Effector memory CD4-positive, alpha-beta T cell (primary cell): Measurements from ENCODE around the gene P4HA1.
"Not testable (repeated sequence)": the region's sequence is repeated elsewhere in the genome, so short reads cannot be mapped to it uniquely, and the experiment has no call there.

Experiments
- DNase-seq, 3 donors: peaks; one replicate each; pipeline ENCODE4 v3.0.0-alpha.2; 2020
- H3K27ac ChIP-seq: 2 replicates; pipeline ENCODE4 v1.7.0; 2013; ENCODE audit warnings: mild to moderate bottlenecking, low read length, moderate library complexity; ENCODE audit not compliant: insufficient read depth, poor library complexity, severe bottlenecking
- H3K27me3 ChIP-seq: replicated peaks from 2 replicates; pipeline ENCODE4 v1.7.0; 2013; ENCODE audit warnings: mild to moderate bottlenecking, low read length; ENCODE audit not compliant: insufficient read depth, control insufficient read depth, poor library complexity, severe bottlenecking
- H3K36me3 ChIP-seq: 2 replicates; pipeline ENCODE4 v1.7.0; 2013; ENCODE audit warnings: mild to moderate bottlenecking, low read length, moderate library complexity; ENCODE audit not compliant: control insufficient read depth, insufficient read depth
- H3K4me1 ChIP-seq: 2 replicates; pipeline ENCODE4 v1.7.0; 2013; ENCODE audit warnings: low read length, mild to moderate bottlenecking; ENCODE audit not compliant: control insufficient read depth, insufficient read depth, poor library complexity, severe bottlenecking
- H3K4me3 ChIP-seq: 2 replicates; pipeline ENCODE4 v1.7.0; 2013; ENCODE audit warnings: low read length, low read depth, mild to moderate bottlenecking; ENCODE audit not compliant: insufficient read depth, poor library complexity, severe bottlenecking
- H3K9me3 ChIP-seq: 2 replicates; pipeline ENCODE4 v1.7.0; 2013; ENCODE audit warnings: mild to moderate bottlenecking, low read length, moderate library complexity; ENCODE audit not compliant: control insufficient read depth

The P4HA1 gene

DNA sequence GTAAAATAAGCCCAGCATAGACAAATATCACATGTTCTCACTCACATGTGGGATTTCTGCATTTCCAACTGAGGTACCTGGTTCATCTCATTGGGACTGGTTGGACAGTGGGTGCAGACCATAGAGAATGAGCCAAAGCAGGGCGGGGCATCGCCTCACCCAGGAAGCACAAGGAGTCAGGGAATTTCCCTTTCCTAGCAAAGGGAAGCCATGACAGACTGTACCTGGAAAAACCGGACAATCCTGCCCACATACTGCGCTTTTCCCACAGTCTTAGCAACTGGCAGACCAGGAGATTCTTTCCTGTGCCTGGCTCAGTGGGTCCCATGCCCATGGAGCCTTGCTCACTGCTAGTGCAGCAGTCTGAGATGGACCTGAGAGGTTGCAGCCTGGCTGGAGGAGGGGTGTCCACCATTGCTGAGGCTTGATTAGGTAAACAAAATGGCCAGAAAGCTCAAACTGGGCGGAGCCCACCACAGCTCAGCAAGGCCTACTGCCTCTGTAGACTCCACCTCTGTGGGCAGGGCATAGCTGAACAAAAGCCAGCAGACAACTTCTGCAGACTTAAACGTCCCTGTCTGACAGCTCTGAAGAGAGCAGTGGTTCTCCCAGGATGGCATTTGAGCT is 75.0 kb downstream of the P4HA1 start:
- not testable (repeated sequence) for H3K27me3 ChIP-seq, H3K27ac ChIP-seq, H3K36me3 ChIP-seq, H3K4me3 ChIP-seq, DNase-seq, H3K4me1 ChIP-seq, H3K9me3 ChIP-seq

- Histone ChIP-seq H3K4me3 (no peak overlapping the region), H3K27me3 (no peaks in the 10 kb centered on the region), H3K4me1 (no peaks in the 10 kb centered on the region), H3K36me3 (peaks cover 11% of the 10 kb centered on the region), H3K9me3 (no peaks in the 10 kb centered on the region), H3K27ac (no peak overlapping the region)
- DNase-seq: no peak
Measured at GRCh38 chr10:73021050-73021449, 75.6 kb downstream of the P4HA1 start.

DNA sequence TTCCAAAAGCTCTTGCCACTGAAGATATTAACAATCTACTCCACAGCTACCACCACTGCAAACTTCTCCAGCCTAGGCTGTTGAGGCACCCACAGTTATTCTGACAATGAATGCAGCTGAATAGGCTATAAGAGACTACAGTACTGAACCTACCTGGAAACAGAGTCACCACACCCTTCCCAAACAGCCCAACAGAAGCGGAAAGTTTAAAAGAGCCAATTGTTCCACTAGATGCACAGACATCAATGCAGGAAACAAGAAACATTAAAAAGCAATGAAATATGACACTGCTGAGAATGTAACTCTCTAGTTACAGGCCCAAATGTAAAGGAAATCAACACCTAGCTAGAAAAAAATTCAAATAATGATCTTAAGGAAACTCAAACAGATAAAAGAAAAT is 77.6 kb downstream of the P4HA1 start:
- Histone ChIP-seq H3K36me3 (peaks cover 20% of the 10 kb centered on the region), H3K9me3 (no peaks in the 10 kb centered on the region), H3K4me3 (no peak overlapping the region), H3K27ac (no peak overlapping the region), H3K27me3 (no peaks in the 10 kb centered on the region), H3K4me1 (no peaks in the 10 kb centered on the region)
- no peak for DNase-seq

GRCh38 chr10:73018632-73019031 is 78.0 kb downstream of the P4HA1 start:
- H3K27ac ChIP-seq: no peak overlapping the region
- H3K4me3 ChIP-seq: no peak overlapping the region
- no peaks in the 10 kb centered on the region for H3K27me3 ChIP-seq
- no peaks in the 10 kb centered on the region for H3K4me1 ChIP-seq
- peaks cover 20% of the 10 kb centered on the region for H3K36me3 ChIP-seq
- no peaks in the 10 kb centered on the region for H3K9me3 ChIP-seq
- DNase-seq: no peak

DNA sequence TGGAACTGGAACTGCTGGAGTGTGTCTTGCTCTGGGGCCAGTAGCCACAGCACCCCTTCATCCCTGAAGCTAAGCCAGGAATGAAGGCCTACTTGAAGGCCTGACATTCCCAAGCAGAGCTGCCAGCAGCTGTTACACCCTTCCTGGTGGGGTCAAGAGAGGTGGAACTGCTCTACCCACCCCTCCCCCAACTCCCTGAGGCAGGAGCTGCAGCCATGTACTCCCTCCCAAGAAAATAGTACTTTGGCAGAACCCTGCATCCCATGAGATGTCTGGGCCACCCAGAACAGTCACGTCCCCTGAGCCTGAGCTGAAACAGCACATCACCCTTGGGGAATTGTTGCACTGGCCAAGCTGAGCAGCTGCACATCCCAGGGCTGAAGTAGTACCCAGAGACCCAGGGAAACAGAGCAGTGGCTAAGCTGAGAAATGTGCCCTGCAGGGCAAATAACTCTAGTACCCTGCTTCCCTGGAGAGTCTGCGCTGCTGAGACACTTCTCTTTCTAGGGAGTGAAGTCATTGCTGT is 78.6 kb downstream of the P4HA1 start:
- Histone ChIP-seq H3K4me1 (no peaks in the 10 kb centered on the region), H3K4me3 (no peak overlapping the region), H3K27ac (no peak overlapping the region), H3K36me3 (peaks cover 24% of the 10 kb centered on the region), H3K9me3 (no peaks in the 10 kb centered on the region), H3K27me3 (no peaks in the 10 kb centered on the region)
- no peak for DNase-seq

- Histone ChIP-seq H3K36me3 (peaks cover 25% of the 10 kb centered on the region), H3K4me3 (no peak overlapping the region), H3K27me3 (no peaks in the 10 kb centered on the region), H3K4me1 (no peaks in the 10 kb centered on the region), H3K9me3 (no peaks in the 10 kb centered on the region), H3K27ac (no peak overlapping the region)
- DNase-seq: no peak
Measured at GRCh38 chr10:73015779-73016178, 80.9 kb downstream of the P4HA1 start.

DNA sequence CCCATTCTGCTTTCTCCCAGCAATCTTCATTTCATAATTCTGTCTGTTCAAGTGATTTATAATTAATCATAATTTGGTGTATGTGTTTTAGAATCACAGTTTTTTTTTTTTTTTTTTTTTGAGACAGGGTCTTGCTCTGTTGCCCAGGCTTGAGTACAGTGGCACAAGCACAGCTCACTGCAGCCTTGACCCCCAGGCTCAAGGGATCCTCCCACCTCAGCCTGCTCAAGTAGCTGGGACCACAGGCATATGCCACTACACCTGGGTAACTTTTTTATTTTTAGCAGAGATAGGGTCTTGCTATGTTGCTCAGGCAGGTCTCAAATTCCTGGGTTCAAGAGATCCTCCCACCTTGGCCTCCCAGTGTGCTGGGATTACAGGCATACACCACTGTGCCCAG is 92.8 kb downstream of the P4HA1 start:
- Histone ChIP-seq H3K9me3 (no peaks in the 10 kb centered on the region), H3K27ac (no peak overlapping the region), H3K36me3 (peaks cover 12% of the 10 kb centered on the region), H3K27me3 (no peaks in the 10 kb centered on the region), H3K4me1 (no peaks in the 10 kb centered on the region), H3K4me3 (no peak overlapping the region)
- no peak for DNase-seq

DNA sequence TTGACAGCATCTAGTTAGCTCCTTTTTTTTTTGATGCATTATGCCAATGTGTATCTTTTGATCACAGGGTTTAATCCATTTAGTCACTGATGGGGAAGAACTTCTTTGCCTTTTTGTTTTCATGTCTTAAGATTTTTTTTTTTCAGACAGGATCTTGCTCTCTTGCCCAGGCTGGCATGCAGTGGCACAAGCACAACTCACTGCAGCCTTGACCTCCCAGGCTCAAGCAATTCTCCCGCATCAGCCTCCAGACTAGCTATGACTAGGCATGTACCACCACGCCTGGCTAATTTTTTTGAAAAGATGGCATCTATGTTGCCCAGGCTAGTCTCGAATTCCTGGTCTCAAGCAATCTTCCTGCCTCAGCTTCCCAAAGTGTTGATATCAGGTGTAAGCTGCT is 95.7 kb downstream of the P4HA1 start:
- Histone ChIP-seq H3K4me3 (no peak overlapping the region), H3K36me3 (peaks cover 5% of the 10 kb centered on the region), H3K9me3 (no peaks in the 10 kb centered on the region), H3K4me1 (no peaks in the 10 kb centered on the region), H3K27me3 (no peaks in the 10 kb centered on the region), H3K27ac (no peak overlapping the region)
- DNase-seq: no peak

DNA sequence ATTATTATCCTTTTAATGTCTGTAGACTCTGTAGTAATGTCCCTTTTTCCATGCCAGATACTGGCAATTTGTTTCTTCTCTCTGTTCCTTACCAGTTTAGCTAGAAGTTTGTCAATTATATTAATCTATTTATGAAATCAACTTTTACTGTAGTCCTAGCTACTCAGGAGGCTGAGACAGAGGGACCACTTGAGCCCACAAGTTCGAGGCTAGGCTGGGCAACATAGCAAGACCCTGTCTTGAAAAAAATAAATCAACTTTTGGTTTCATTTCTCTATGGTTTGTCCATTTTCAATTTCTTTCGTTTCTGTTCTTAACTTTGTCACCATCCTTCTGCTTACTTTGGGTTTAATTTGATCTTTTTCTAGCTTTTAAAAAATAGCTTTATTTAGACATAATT is 99.6 kb downstream of the P4HA1 start:
- no peak overlapping the region for H3K4me3 ChIP-seq
- H3K9me3 ChIP-seq: no peaks in the 10 kb centered on the region
- no peak for DNase-seq
- H3K27me3 ChIP-seq: no peaks in the 10 kb centered on the region
- no peaks in the 10 kb centered on the region for H3K4me1 ChIP-seq
- no peak overlapping the region for H3K27ac ChIP-seq
- H3K36me3 ChIP-seq: no peaks in the 10 kb centered on the region

GRCh38 chr10:72995459-72995858 is 101.2 kb downstream of the P4HA1 start:
- H3K9me3 ChIP-seq, H3K36me3 ChIP-seq, DNase-seq, H3K27ac ChIP-seq, H3K27me3 ChIP-seq, H3K4me1 ChIP-seq, H3K4me3 ChIP-seq: not testable (repeated sequence)
